GM18909 (cell line): ENCODE data around the gene ATG7.
"Not testable (repeated sequence)": the region's sequence is repeated elsewhere in the genome, so short reads cannot be mapped to it uniquely, and the experiment has no call there.

Source experiments
- ATAC-seq: cut with Tn5 transposase; IDR thresholded peaks from one replicate; pipeline ENCODE4 v1.9.1; 2021; ENCODE audit warnings: mild to moderate bottlenecking; ENCODE audit not compliant: unreplicated experiment, poor library complexity

The ATG7 gene

DNA sequence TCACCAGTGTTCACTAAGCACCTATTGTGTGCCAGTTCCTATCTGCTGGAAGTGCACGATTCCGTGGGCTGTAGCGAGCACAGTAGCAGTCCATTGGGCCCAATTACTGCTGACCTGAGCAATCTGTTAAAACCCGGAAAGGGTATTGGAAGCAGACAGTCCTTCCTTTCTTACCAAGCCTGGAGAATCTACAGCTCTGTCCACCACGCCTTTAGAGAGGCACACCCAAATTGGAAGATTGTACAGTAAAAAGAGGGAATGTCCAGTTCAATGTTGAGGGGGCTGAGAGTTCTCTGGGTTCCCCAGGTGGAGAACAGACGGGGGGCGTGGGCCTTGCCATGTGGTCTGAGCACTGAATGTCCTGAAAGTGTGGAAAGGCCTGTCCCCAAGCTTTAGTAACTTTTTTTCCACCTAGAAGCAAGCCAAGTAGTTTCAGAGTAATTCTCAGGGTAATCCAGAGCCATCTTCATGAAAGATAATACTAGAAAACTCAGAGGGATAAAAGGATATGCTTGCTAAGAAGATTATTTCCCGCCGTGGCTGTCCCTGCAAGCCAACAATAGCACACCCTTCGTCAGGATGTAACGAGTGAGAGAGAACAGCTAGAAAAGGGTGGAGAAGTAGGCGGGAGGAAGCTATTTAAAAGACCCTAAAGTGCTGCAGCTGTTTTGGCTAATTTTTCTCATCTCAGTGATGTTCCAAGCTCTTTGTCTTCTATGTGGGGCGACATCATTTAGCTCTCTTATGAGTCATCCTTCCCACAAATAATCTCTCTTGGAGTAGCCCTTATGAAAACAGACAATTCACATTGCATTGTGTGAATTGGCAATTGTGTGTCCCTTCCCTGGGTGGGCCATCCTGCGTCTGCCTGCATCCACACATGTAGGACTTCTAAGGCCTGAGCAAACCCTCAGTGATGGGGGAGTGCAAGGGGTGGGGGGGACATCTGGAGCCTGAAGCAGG lies 181.0 kb downstream of the ATG7 start:
- ATAC-seq = no peak

DNA sequence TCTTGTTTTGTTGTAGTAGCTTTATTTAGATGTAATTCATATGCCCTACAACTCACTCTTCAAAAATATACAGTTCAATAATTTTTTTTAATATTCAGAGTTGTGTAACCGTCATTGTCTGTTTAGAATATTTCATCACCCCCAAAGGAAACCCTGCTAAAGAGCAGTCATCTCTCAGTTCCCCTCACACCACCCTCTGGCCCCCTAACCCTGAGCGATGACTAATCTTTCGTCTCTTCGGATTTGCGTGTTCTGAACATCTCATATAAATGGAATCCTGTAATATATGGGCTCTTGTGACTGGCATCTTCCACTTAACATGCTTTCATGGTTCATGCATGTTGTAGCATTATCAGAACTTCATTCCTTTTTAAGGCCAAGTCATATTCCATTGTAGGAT lies 183.8 kb downstream of the ATG7 start:
- ATAC-seq = no peak

GRCh38 chr3:11457135-11457534 lies 184.9 kb downstream of the ATG7 start:
- no peak for ATAC-seq

DNA sequence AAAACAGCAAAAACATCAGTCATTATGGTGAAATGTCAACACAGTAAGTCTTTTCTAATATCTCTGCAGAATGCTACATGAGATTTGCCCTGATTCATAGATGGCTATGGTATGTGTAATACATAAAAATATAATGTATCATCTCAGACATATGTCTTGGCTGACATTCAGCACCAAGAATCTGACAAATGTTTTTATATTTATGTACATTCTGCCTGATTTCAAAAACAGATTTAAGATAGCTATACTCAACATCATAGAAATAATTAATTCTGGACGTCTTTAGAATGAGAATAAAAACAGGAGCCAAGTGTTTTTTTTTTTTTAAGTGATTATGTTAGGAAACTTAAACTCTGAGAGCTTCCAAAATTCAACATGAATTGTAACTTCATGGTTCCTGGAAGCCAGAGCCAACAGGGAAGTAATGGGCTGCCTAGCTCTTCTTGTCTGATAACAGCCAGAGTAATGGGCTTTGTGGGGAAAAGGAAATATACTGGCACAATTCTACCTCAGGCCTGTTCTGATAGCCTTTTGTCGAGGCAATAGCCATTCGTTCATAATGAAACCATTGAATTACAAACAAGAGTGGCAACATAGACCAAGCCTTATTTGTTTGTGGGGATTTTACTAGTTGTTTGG lies 187.1 kb downstream of the ATG7 start:
- no peak for ATAC-seq

DNA sequence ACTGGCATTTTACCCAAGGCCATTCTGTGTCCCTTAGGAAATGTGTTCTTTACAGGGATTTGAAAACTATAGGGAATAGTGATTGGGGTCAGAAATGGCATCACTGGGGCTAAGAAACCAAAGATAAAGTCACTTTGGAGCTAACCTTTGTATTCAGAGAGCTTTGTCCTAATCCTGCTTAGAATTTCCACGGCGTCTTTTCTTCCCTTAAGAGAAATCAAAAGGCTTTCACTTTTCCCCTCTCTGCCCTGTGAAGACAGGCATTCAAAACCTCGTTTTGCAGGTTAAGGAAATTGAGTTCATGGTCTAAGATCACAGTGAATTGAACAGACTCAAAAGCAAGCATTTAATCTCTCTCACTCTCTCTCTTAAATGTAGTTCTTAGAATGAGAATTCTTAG lies 189.0 kb downstream of the ATG7 start:
- ATAC-seq = no peak

DNA sequence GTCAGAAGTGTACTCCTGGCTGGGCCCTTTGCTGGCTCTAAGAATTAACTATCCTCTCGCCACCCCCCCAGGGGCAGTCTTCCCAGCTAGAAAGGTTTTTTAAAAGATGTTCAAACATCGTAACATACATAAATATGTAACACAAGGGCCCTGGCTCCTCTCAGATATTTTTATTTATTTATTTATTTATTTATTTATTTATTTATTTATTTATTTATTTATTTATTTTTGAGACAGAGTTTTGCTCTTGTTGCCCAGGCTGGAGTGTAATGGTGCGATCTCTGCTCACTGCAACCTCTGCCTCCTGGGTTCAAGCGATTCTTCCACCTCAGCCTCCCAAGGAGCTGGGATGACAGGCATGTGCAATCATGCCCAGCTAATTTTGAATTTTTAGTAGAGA lies 190.5 kb downstream of the ATG7 start:
- not testable (repeated sequence) for ATAC-seq

DNA sequence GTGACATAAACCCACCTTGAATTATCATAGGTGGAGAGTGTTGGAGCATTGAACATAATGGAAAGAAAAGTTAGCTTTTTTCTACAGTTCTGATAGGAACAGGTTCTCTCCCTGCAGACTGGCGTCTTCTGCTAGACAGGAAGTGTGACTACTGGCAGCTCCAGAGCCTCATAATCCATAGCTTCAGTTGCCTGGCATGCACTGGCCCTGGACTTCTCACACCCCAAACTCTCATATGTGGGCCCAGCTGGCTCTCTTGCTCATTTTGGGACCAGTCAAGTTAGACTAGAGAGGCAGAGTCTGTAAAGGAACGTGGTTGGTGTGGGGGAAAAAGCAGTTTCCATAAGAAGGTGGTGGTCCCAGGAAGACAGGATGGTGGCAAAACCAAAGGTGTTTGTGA lies 191.4 kb downstream of the ATG7 start:
- no peak for ATAC-seq

GRCh38 chr3:11464356-11464755 lies 192.2 kb downstream of the ATG7 start:
- no peak for ATAC-seq

DNA sequence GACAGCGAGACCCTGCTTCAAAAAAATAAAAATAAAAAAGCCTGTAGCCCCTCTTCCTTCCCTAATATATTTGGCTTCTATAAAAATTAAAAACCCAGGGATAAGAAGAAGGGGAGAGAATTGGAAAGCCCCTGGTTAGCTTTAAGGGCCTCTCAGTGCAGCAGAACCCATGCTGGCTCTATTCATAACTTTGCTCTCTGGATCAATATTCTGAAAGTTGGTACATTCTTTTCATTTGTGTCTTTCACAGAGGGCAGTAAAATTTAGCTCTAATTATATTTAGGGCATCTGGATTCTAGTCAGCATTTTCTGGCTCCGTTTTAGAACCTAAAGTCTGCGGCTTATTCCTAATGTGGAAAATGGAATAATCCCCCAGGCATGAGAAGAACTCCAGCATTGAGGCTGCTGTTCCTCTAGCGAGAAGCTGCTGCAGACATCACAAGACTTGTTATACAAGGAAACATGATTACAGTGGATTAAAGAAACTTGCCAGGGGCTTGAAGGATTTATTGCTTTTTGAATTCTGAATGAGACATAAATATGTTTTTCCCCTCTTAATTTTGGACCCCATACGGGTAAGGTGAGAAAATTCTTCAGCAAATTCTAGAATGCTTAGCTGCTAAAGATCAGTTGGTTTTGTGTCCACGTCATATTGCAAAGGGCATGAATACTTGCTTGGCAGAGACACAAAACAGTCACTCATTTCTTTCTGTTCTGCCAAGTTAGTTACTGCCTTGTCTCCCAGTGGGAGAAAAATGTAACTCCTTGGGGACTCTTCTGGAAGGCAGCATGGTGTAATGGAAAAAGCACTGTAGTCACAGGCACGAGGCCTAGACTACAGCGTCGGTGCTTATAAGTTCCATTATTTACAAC lies 193.8 kb downstream of the ATG7 start:
- no peak for ATAC-seq

DNA sequence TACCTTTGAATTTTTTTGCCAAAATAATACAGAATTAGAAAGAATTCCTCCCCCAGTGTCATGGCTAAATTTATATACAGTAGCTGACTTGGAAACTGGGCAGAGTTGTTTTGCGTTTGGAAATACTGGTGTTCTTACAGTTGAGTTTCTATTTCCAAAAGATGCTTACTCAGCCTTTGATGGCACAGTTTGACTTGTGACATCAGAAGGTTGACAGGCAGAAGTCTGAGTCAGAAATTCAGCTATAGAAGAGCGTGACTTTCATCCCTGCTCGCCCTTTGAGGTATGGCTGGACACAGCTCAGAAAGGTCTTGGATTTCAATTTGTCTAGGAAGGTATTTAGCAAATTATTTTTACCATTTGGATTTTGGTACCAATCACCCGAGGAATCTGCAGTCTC lies 195.7 kb downstream of the ATG7 start:
- no peak for ATAC-seq

GRCh38 chr3:11470031-11470853 lies 198.0 kb downstream of the ATG7 start:
- no peak for ATAC-seq

GRCh38 chr3:11475324-11475723 lies 203.1 kb downstream of the ATG7 start:
- ATAC-seq = no peak

- no peak for ATAC-seq
Measured at GRCh38 chr3:11476735-11477144, 204.5 kb downstream of the ATG7 start.

- ATAC-seq = no peak
Measured at GRCh38 chr3:11477407-11477911, 205.3 kb downstream of the ATG7 start.

GRCh38 chr3:11478167-11478566 lies 206.0 kb downstream of the ATG7 start:
- no peak for ATAC-seq

- no peak for ATAC-seq
Measured at GRCh38 chr3:11479221-11479620, 207.0 kb downstream of the ATG7 start.

DNA sequence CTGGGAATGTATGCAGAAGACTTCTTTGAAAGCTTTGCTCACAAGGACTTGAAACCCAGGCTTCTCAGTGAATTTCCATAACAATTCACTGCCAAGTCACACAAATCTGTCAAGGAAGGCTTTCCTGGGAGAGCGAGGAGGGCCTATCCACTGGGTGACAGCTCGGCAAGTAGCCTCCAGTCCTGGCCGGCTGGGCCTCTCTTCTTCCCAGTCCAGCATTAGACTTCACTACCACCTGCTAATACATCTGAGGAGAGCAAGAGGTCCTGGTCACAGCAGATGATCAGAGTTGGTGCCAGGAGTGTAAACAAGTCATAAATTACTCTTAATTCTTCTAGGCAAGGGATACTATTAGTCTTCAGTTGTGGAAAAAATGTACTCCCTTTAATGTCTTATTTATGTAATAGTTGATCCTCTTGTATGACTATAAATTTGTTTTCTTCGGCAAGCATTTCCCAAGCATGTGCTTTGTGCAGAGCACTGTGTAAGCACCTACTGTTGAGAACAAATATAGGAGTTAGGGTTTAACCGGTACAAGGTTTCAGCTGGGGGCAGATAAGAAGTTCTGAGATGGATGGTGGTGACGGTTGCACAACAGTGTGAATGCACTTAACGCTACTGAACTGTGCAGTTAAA lies 208.6 kb downstream of the ATG7 start:
- ATAC-seq = no peak

DNA sequence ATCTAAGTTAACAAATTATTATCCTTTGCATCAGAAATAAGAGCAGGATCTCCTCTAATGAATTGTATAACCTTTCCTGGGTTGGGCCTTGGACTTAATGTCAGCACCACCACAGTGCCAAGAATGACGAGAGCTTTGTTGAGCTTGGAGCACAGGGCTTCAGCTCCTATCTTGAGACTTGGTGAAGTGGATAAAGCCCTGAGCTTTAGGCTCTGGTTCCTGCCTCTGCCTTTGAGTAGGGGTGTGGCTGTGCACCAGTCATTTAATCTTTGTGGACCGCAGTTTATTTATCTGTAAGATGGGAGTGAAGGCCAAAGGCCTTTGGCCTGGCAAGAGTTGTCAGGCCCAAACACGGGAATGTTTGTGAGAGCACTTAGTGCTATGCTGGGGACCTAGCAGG lies 209.4 kb downstream of the ATG7 start:
- ATAC-seq = no peak

DNA sequence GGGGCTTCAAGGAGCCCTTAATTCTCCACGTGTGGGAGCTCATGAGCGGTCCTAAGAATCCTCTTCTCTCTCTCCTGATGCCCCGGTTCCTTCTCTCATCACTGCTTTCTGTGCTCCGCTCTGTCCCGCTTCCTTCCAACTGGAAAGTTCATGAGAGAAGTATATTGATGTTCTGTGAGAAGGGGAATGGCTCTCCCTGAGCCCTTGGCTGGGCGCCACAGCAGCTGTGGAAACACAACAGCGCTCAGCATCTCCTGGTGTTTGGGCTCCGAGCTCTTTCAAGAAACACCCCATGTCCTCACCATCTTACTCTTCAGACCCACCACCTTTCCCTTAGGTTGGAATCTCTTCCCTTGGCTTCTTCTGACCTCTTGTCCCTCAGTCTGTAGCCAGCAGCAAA lies 209.8 kb downstream of the ATG7 start:
- ATAC-seq = no peak
